Gastrocnemius medialis (tissue), 4 donors: ENCODE data around the gene EFS.

Experiments used
- POLR2A ChIP-seq, 2 donors: fragments of 450-650 bp; IDR thresholded peaks; one replicate each; pipeline ENCODE4 v1.6.1; 2017; ENCODE audit warnings: antibody characterized with exemption in 2 of 2, mild to moderate bottlenecking in 2 of 2, moderate library complexity in 2 of 2
- TF ChIP-seq, protein P1 (sequence below), 5 experiments: fragments of 450-650 bp in 3 of 5; fragments of 200-600 bp in 2 of 5; sonication (generic) in 2 of 5; IDR thresholded peaks in 4 of 5; conservative IDR thresholded peaks in 1 of 5; 1 replicate in 4 of 5; 2 replicates in 1 of 5; pipeline ENCODE4 v1.5.1; 2016 to 2019; ENCODE audit warnings: antibody characterized with exemption in 5 of 5, mild to moderate bottlenecking in 3 of 5, moderate library complexity in 3 of 5

DNA sequence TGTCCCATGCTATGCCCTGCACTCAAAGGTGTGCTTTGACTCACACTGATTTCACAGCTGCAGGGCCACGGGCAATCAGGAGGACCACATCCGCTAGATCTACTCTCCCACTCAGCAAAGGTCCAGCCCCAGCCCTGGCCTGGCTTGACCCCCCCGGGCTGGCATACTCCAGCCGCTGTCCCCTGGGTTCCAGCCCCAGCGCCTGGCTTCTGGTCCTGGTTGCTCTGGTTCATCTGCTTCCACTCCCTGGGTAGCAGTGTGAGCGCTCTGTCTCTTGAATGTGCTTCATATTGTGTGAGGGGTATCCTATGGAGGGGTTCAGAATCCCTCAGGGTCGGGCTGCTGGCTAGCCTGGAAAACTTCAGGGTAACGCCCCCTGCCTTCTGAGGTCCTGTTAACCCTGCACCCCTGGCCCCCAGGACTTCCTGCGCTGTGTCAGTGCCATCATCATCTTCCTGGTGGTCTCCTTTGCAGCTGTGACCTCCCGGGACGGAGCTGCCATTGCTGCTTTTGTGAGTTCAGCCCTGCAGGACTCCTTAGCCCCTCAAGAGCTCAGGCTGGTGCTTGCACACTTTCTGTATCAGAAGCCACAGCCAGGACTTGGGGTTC is 13.7 kb upstream of the EFS start:
- TF ChIP-seq, protein P1, sequence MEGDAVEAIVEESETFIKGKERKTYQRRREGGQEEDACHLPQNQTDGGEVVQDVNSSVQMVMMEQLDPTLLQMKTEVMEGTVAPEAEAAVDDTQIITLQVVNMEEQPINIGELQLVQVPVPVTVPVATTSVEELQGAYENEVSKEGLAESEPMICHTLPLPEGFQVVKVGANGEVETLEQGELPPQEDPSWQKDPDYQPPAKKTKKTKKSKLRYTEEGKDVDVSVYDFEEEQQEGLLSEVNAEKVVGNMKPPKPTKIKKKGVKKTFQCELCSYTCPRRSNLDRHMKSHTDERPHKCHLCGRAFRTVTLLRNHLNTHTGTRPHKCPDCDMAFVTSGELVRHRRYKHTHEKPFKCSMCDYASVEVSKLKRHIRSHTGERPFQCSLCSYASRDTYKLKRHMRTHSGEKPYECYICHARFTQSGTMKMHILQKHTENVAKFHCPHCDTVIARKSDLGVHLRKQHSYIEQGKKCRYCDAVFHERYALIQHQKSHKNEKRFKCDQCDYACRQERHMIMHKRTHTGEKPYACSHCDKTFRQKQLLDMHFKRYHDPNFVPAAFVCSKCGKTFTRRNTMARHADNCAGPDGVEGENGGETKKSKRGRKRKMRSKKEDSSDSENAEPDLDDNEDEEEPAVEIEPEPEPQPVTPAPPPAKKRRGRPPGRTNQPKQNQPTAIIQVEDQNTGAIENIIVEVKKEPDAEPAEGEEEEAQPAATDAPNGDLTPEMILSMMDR (IDR thresholded peaks at IDR 0.05 in 4 of 5, conservative IDR thresholded peaks at IDR 0.05 in 1 of 5), result no peak
- no peak for TF ChIP-seq POLR2A (IDR thresholded peaks at IDR 0.05)
